Measurements from ENCODE around the gene MSRB3. TPM values are rescaled to one million over a fixed set of nuclear protein-coding genes. Genes with fewer than 3 reads are reported as not detected.

The MSRB3 gene
- total and polyA plus RNA-seq, 2 donors (not counting 3 experiments of a cell fraction or from before 2014, with no cell fraction given), result 20.0 to 59.3 TPM

DNA sequence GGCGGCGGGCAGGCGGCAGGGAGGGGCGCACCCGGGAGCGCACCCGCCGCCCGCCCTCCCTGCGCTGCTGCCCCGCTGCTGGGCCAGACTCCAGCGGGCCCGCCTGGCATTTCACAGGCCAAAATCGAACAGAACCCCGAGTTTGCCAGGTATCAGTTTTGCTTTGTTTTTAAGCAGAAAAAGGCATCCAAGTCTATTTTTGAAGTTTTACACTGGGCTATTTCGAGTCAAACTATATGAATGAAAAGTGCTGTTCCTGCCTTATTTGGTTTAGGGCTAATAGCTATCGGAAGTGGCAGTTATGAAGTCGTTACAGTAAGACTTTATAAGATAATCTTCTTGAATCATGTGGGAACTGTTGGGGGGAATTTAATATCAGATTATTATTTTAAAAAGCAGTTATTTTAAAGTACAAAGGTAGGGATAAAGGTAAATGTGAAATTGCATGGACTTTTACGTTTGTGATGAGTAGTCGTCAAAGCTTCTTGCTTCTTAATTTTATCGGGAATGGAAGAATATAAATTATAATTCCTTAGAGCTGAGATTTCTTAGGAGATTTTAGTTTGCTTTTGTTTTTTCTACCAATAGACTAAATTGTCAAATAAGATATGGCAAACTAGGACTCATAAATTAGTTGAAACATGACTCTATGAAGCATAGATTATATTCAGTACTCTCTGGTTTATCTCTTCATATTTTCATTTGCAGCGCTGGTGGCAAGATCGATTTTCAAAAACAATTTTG, 1.1 kb downstream of the MSRB3 start:
- Histone ChIP-seq H3K9me3 (replicated peaks; ENCODE audit: control insufficient read depth, insufficient read depth, low read length) (no peaks in the 10 kb centered on the region), H2AFZ (ENCODE audit: low read depth, low read length) (peak overlapping the region; percentile 95), H3K9me1 (replicated peaks; ENCODE audit: control insufficient read depth, extremely low read depth, insufficient read depth, low read length) (no peaks in the 10 kb centered on the region), H3K27ac (ENCODE audit: insufficient read depth, low read depth, low read length) (peak overlapping the region; percentile 94), H3K4me1 (ENCODE audit: control insufficient read depth, extremely low read depth, insufficient read depth, low read length) (peaks cover 24% of the 10 kb centered on the region), H3K4me2 (ENCODE audit: insufficient read depth, low read length) (peak overlapping the region; percentile 99), H3K36me3 (ENCODE audit: control insufficient read depth in 2 of 2, extremely low read depth in 1 of 2, insufficient read depth in 2 of 2, low read length in 2 of 2) (no peaks in the 10 kb centered on the region), H3K79me2 (ENCODE audit: control insufficient read depth, insufficient read depth, low read length) (peaks cover 55% of the 10 kb centered on the region), H3K4me3 (replicated peaks in 1 of 3; ENCODE audit: insufficient read depth in 1 of 3, low read depth in 1 of 3, low read length in 3 of 3) (peak overlapping the region; percentile 63 to 95 (median 90)), H4K20me1 (replicated peaks; ENCODE audit: control insufficient read depth, extremely low read depth, insufficient read depth, low read length) (peaks cover 3% of the 10 kb centered on the region), H3K9ac (replicated peaks; ENCODE audit: extremely low read depth, insufficient read depth, low read length) (peak overlapping the region; percentile 93), H3K27me3 (ENCODE audit: control insufficient read depth in 2 of 2, insufficient read depth in 2 of 2, low read length in 2 of 2) (no peaks in the 10 kb centered on the region)
- TSS peak; percentile 17 for BruUV-seq (replicated peaks)
- peak; percentile 70 for DNase-seq (ENCODE audit: low read depth, low spot score)
- ChIA-PET POLR2A (no interaction called here), CTCF (interaction anchor here (0.7 to 1.3 kb wide), 5 partner anchors 10 to 483 kb away, joined by 3 to 5 read pairs (median 4); no protein-coding TSS in a partner anchor)
- no peak for FAIRE-seq
- no peak for TF ChIP-seq MYC (IDR thresholded peaks at IDR 0.05; ENCODE audit: low read depth, low read length)
- TF ChIP-seq, protein P1, sequence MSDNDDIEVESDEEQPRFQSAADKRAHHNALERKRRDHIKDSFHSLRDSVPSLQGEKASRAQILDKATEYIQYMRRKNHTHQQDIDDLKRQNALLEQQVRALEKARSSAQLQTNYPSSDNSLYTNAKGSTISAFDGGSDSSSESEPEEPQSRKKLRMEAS (IDR thresholded peaks at IDR 0.05; ENCODE audit: insufficient read depth, insufficient read length), result no peak
- no peak for TF ChIP-seq EZH2 (IDR thresholded peaks at IDR 0.05; ENCODE audit: borderline replicate concordance, low read depth, low read length, severe bottlenecking)
- TF ChIP-seq POLR2A (IDR thresholded peaks at IDR 0.05; ENCODE audit: low read depth, low read length), result no peak
- TF ChIP-seq CTCF (IDR thresholded peaks at IDR 0.05; ENCODE audit: extremely low read depth in 1 of 2, insufficient read depth in 1 of 2, low read depth in 1 of 2, low read length in 2 of 2), result no peak
- no peak for TF ChIP-seq GATA2 (IDR thresholded peaks at IDR 0.05; ENCODE audit: insufficient read depth, insufficient read length, low read depth, low read length)
- TF ChIP-seq POLR2AphosphoS5 (IDR thresholded peaks at IDR 0.05; ENCODE audit: insufficient read depth, low read depth, low read length), result no peak
- no peak for TF ChIP-seq JUN (IDR thresholded peaks at IDR 0.05; ENCODE audit: borderline replicate concordance, insufficient read depth, insufficient read length, low read depth)
- no peak for TF ChIP-seq FOS (IDR thresholded peaks at IDR 0.05; ENCODE audit: borderline replicate concordance, insufficient read depth, low read length)
- intact Hi-C loops (cut with micrococcal nuclease) (loop anchor here (2.0 to 5.0 kb wide), 2 partner anchors 111 to 387 kb away; partner anchors contain the start of gene LEMD3), dilution Hi-C loops (cut with MboI; ENCODE audit: extremely low pct_ligation_motif_present, low sequenced_read_pairs) (no loop called here)
